H1 (cell line): ENCODE measurements around the gene IQGAP1. TPM values are rescaled to one million over a fixed set of nuclear protein-coding genes. Genes with fewer than 3 reads are reported as not detected.

Source experiments
- CTCF ChIA-PET: fragments of 300-600 bp; sonication (Branson Sonifier 250); formaldehyde crosslinking; loops from one replicate; lab custom pipeline; 2021; ENCODE audit not compliant: partially characterized antibody; lab: Charles Lee
- POLR2A ChIA-PET: fragments of 300-600 bp; sonication (Branson Sonifier 250); formaldehyde crosslinking; loops from one replicate; lab custom pipeline; 2021; ENCODE audit warnings: inconsistent platforms; ENCODE audit not compliant: partially characterized antibody; lab: Charles Lee
- DNase-seq, 2 experiments: peaks; one replicate each; pipeline versions ENCODE4 v3.0.0 to v3.0.0-alpha.2; 2010 to 2022; ENCODE audit warnings: low spot score in 2 of 2, low read depth in 1 of 2, mixed read lengths in 1 of 2
- FAIRE-seq: peaks from 2 replicates; lab custom pipeline; 2011; peaks lifted over from hg19 to GRCh38; lab: Jason Lieb, UNC
- H2AFZ ChIP-seq: 2 replicates; pipeline ENCODE4 v1.8.1; 2012; ENCODE audit warnings: low read length, inconsistent platforms
- H2AK5ac ChIP-seq: 2 replicates; pipeline ENCODE4 v1.6.1; 2013; ENCODE audit warnings: low read depth, low read length
- H2BK120ac ChIP-seq: replicated peaks from 2 replicates; pipeline ENCODE3; 2013; ENCODE audit warnings: low read depth, low read length, inconsistent platforms
- H2BK12ac ChIP-seq: 2 replicates; pipeline ENCODE4 v1.6.1; 2013; ENCODE audit warnings: low read depth, low read length
- H2BK15ac ChIP-seq: 2 replicates; pipeline ENCODE4 v1.6.1; 2013; ENCODE audit warnings: low read length
- H2BK20ac ChIP-seq: 2 replicates; pipeline ENCODE4 v1.6.1; 2013; ENCODE audit warnings: low read length
- H2BK5ac ChIP-seq: 2 replicates; pipeline ENCODE4 v1.6.1; 2013; ENCODE audit warnings: low read depth, low read length
- H3K14ac ChIP-seq: 2 replicates; pipeline ENCODE4 v1.6.1; 2013; ENCODE audit warnings: inconsistent platforms; ENCODE audit not compliant: insufficient read length
- H3K18ac ChIP-seq: 2 replicates; pipeline ENCODE4 v1.6.1; 2013; ENCODE audit warnings: low read length; ENCODE audit errors: extremely low read depth
- H3K23ac ChIP-seq: 2 replicates; pipeline ENCODE4 v1.6.1; 2013; ENCODE audit warnings: inconsistent platforms; ENCODE audit not compliant: insufficient read length
- H3K23me2 ChIP-seq: 2 replicates; pipeline ENCODE4 v1.6.1; 2013; ENCODE audit warnings: low read depth, low read length
- H3K27ac ChIP-seq: 2 replicates; pipeline ENCODE4 v1.6.1; 2011; ENCODE audit warnings: low read depth, low read length, inconsistent platforms
- H3K27me3 ChIP-seq, 4 experiments: replicated peaks in 1 of 4; 1 replicate in 1 of 4; 2 replicates in 3 of 4; pipeline versions ENCODE4 v1.6.1 to v1.8.1; 2011 to 2013; ENCODE audit warnings: low read length in 3 of 4, mild to moderate bottlenecking in 3 of 4, inconsistent platforms in 2 of 4, mixed read lengths in 2 of 4, moderate library complexity in 1 of 4; ENCODE audit not compliant: control insufficient read depth in 3 of 4, insufficient read depth in 3 of 4; ENCODE audit errors: extremely low read depth in 1 of 4
- H3K36me3 ChIP-seq, 4 experiments: 2 replicates each; pipeline versions ENCODE4 v1.6.1 to v1.8.1; 2011 to 2013; ENCODE audit warnings: mild to moderate bottlenecking in 4 of 4, low read length in 3 of 4, moderate library complexity in 2 of 4, control low read depth in 1 of 4, inconsistent platforms in 1 of 4; ENCODE audit not compliant: insufficient read depth in 4 of 4, control insufficient read depth in 2 of 4
- H3K4ac ChIP-seq: replicated peaks from 2 replicates; pipeline ENCODE3; 2013; ENCODE audit warnings: low read length, low read depth, mixed read lengths, inconsistent platforms; ENCODE audit not compliant: insufficient read length
- H3K4me1 ChIP-seq, 4 experiments: replicated peaks in 1 of 4; 1 replicate in 1 of 4; 2 replicates in 3 of 4; pipeline versions ENCODE4 v1.6.1 to v1.8.1; 2011 to 2013; ENCODE audit warnings: low read length in 3 of 4, inconsistent platforms in 2 of 4, mixed read lengths in 1 of 4; ENCODE audit not compliant: insufficient read depth in 4 of 4, control insufficient read depth in 3 of 4
- H3K4me2 ChIP-seq, 2 experiments: 2 replicates each; pipeline versions ENCODE4 v1.6.1 to v1.8.1; 2011 to 2013; ENCODE audit warnings: low read depth in 2 of 2, low read length in 2 of 2, control low read depth in 1 of 2, inconsistent platforms in 1 of 2, mild to moderate bottlenecking in 1 of 2; ENCODE audit not compliant: insufficient read depth in 1 of 2
- H3K4me3 ChIP-seq, 4 experiments: fragments of 200-600, 300-600 bp in 1 of 4; sonication (generic), shearing (Covaris generic), sonication (Bioruptor Twin) in 1 of 4; 2 replicates each; pipeline versions ENCODE4 v1.5.1 to v1.8.1; 2011 to 2016; ENCODE audit warnings: low read length in 4 of 4, low read depth in 3 of 4, control low read depth in 2 of 4, inconsistent platforms in 2 of 4, mild to moderate bottlenecking in 2 of 4, mixed read lengths in 1 of 4, moderate library complexity in 1 of 4; ENCODE audit not compliant: insufficient read depth in 2 of 4; ENCODE audit errors: extremely low read depth in 1 of 4
- H3K56ac ChIP-seq: replicated peaks from 2 replicates; pipeline ENCODE3; 2013; ENCODE audit warnings: low read depth, mild to moderate bottlenecking, mixed read lengths, low read length, inconsistent platforms; ENCODE audit not compliant: insufficient read length
- H3K79me1 ChIP-seq: 2 replicates; pipeline ENCODE4 v1.6.1; 2013; ENCODE audit warnings: low read depth, low read length, control low read depth
- H3K79me2 ChIP-seq, 2 experiments: 2 replicates each; pipeline versions ENCODE4 v1.6.1 to v1.8.1; 2012 to 2013; ENCODE audit warnings: low read length in 2 of 2, mild to moderate bottlenecking in 2 of 2, inconsistent platforms in 1 of 2; ENCODE audit not compliant: insufficient read depth in 2 of 2, control insufficient read depth in 1 of 2
- H3K9ac ChIP-seq, 4 experiments: replicated peaks in 1 of 4; 1 replicate in 1 of 4; 2 replicates in 3 of 4; pipeline versions ENCODE4 v1.6.1 to v1.8.1; 2011 to 2013; ENCODE audit warnings: low read depth in 3 of 4, low read length in 3 of 4, control low read depth in 2 of 4, mild to moderate bottlenecking in 2 of 4, moderate library complexity in 2 of 4, inconsistent platforms in 1 of 4; ENCODE audit errors: extremely low read depth in 1 of 4
- H3K9me3 ChIP-seq, 2 experiments: 2 replicates each; pipeline versions ENCODE4 v1.6.1 to v1.8.1; 2012 to 2013; ENCODE audit warnings: mild to moderate bottlenecking in 2 of 2, moderate library complexity in 2 of 2, control low read depth in 1 of 2, inconsistent platforms in 1 of 2, low read depth in 1 of 2, low read length in 1 of 2, mixed read lengths in 1 of 2; ENCODE audit not compliant: insufficient read depth in 2 of 2
- H4K20me1 ChIP-seq, 2 experiments: replicated peaks in 1 of 2; 2 replicates each; pipeline versions ENCODE3 to v1.8.1; 2011 to 2013; ENCODE audit warnings: inconsistent platforms in 2 of 2, low read length in 2 of 2, mild to moderate bottlenecking in 1 of 2; ENCODE audit not compliant: insufficient read depth in 2 of 2, control insufficient read depth in 1 of 2
- H4K5ac ChIP-seq: 2 replicates; pipeline ENCODE4 v1.6.1; 2013; ENCODE audit warnings: low read length, low read depth, mixed read lengths, inconsistent platforms; ENCODE audit not compliant: insufficient read length
- H4K8ac ChIP-seq: 2 replicates; pipeline ENCODE4 v1.8.0; 2013; ENCODE audit warnings: mild to moderate bottlenecking, moderate library complexity, low read length, inconsistent platforms; ENCODE audit not compliant: insufficient read depth; ENCODE audit errors: extremely low read depth
- H4K91ac ChIP-seq: replicated peaks from 2 replicates; pipeline ENCODE3; 2013; ENCODE audit warnings: low read length, mixed read lengths, inconsistent platforms; ENCODE audit not compliant: insufficient read length
- ATF2 ChIP-seq: IDR thresholded peaks from 2 replicates; pipeline ENCODE4 v1.6.1; 2012; ENCODE audit warnings: low read length, inconsistent platforms
- BCL11A ChIP-seq, 2 experiments: IDR thresholded peaks; one replicate each; pipeline ENCODE4 v1.6.1; 2011; ENCODE audit warnings: low read depth in 2 of 2, low read length in 2 of 2, mild to moderate bottlenecking in 2 of 2
- BRCA1 ChIP-seq: IDR thresholded peaks from 2 replicates; pipeline ENCODE4 v1.6.1; 2012; ENCODE audit warnings: low read depth, low read length, improper control_type of control experiment
- GABPA ChIP-seq: IDR thresholded peaks from 2 replicates; pipeline ENCODE4 v1.6.1; 2011; ENCODE audit warnings: mild to moderate bottlenecking, low read length, moderate library complexity, borderline replicate concordance; ENCODE audit not compliant: insufficient read depth
- KDM1A ChIP-seq: fragments of 200-600, 300-600 bp; sonication (generic); IDR thresholded peaks from 2 replicates; pipeline ENCODE4 v1.7.1; 2016; ENCODE audit warnings: mild to moderate bottlenecking, low read length, borderline replicate concordance
- MAX ChIP-seq: IDR thresholded peaks from 2 replicates; pipeline ENCODE4 v1.6.1; 2012; ENCODE audit warnings: inconsistent platforms
- RBBP5 ChIP-seq: IDR thresholded peaks from 2 replicates; pipeline ENCODE4 v1.7.1; 2012; ENCODE audit warnings: low read depth, mild to moderate bottlenecking, inconsistent platforms, low read length, moderate library complexity, borderline replicate concordance
- SIRT6 ChIP-seq: IDR thresholded peaks from one replicate; pipeline ENCODE4 v1.7.1; 2012; ENCODE audit warnings: low read length, inconsistent platforms
- SP4 ChIP-seq: IDR thresholded peaks from 2 replicates; pipeline ENCODE4 v1.6.1; 2012; ENCODE audit warnings: low read length, inconsistent platforms
- TAF7 ChIP-seq: optimal IDR thresholded peaks from 2 replicates; pipeline ENCODE3; 2011; ENCODE audit warnings: low read depth, mild to moderate bottlenecking, inconsistent platforms, low read length, moderate library complexity, borderline replicate concordance
- YY1 ChIP-seq: IDR thresholded peaks from 2 replicates; pipeline ENCODE4 v1.6.1; 2011; ENCODE audit warnings: low read depth, mild to moderate bottlenecking, low read length
- WGBS, 2 experiments: shearing (Covaris generic) in 1 of 2; methylation state at CpG; one replicate each; pipeline versions ENCODE4 v1.1.6 to v1.1.7; 2013 to 2015; ENCODE audit warnings: low lambda C conversion rate in 2 of 2, mixed read lengths in 2 of 2, inconsistent platforms in 1 of 2, low coverage in 1 of 2, missing lambda C conversion rate in 1 of 2; ENCODE audit not compliant: insufficient replicate concordance in 2 of 2, insufficient coverage in 1 of 2, insufficient read length in 1 of 2; ENCODE audit errors: extremely low coverage in 1 of 2, missing lambda C conversion rate in 1 of 2; 5-methylcytosine and 5-hydroxymethylcytosine counted together
- polyA plus RNA-seq, 7 experiments: library from polyadenylated mRNA; depleted of rRNA in 3 of 7; stranded (reverse) in 5 of 7; unstranded in 2 of 7; fragments of >200 nt in 5 of 7; fragments of 200-250 nt in 2 of 7; gene quantifications; 1 replicate in 5 of 7; 2 replicates in 1 of 7; 4 replicates in 1 of 7; pipeline versions ENCODE4 v1.2.1 to v1.2.3, GENCODE V29; 2011 to 2013; ENCODE audit warnings: missing spikeins in 2 of 7, mixed read lengths in 2 of 7
- total RNA-seq: library from RNA; stranded (reverse); fragmentation: NEBNext Ultra II Directional; extraction: Animal tissue kit (Norgen Biotek cat#: 25700); gene quantifications from 2 replicates; pipeline ENCODE4 v1.2.1, GENCODE V29; 2021

Gene IQGAP1
- total and polyA plus RNA-seq, 2 of the 8 experiments (the other 6 are each of a cell fraction or from before 2014, with no cell fraction given) = 56.0 to 138 TPM

GRCh38 chr15:90465930-90466567 is 78.0 kb downstream of the IQGAP1 start:
- Histone ChIP-seq H3K18ac (no peak overlapping the region), H3K4me1 (no peaks in the 10 kb centered on the region), H3K36me3 (peaks cover 0 to 19% (median 10%) of the 10 kb centered on the region in 4 experiments; a peak in 5 of 8 replicates), H3K56ac (no peak overlapping the region), H2AK5ac (no peak overlapping the region), H3K79me1 (peaks cover 2% of the 10 kb centered on the region; the same call in 1 of the 2 replicates), H2BK15ac (no peak overlapping the region), H2BK120ac (no peak overlapping the region), H4K20me1 (peaks cover 0 to 2% of the 10 kb centered on the region in 2 experiments), H3K9ac (no peak overlapping the region), H4K5ac (no peak overlapping the region), H3K14ac (no peak overlapping the region), H3K4ac (no peak overlapping the region), H3K27ac (no peak overlapping the region), H4K8ac (no peak overlapping the region), H4K91ac (no peak overlapping the region), H3K23ac (no peak overlapping the region), H2AFZ (no peak overlapping the region), H3K23me2 (no peaks in the 10 kb centered on the region), H3K9me3 (no peaks in the 10 kb centered on the region), H3K79me2 (no peaks in the 10 kb centered on the region), H3K4me3 (no peak overlapping the region), H3K4me2 (no peak overlapping the region), H2BK20ac (no peak overlapping the region), H2BK5ac (no peak overlapping the region), H2BK12ac (no peak overlapping the region), H3K27me3 (no peaks in the 10 kb centered on the region)
- DNase-seq = no peak
- ChIA-PET POLR2A (interaction anchor here (1.6 kb wide), 1 partner anchor 15 kb away, joined by 4 read pairs; no protein-coding TSS in a partner anchor), CTCF (interaction anchor here (0.7 to 4.8 kb wide), 10 partner anchors 9 to 420 kb away, joined by 3 to 21 read pairs (median 4); no protein-coding TSS in a partner anchor)
- no peak for FAIRE-seq
- 96% methylated on average over 3 of the region's 3 CpGs; no CpG with 5 or more reads in 1 of the 2 experiments for WGBS, 2 experiments
- TF ChIP-seq KDM1A (no peak), ATF2 (no peak), SIRT6 (no peak), MAX (no peak), TAF7 (no peak), SP4 (no peak), RBBP5 (no peak), BCL11A (IDR thresholded peaks at IDR 0.05; ENCODE audit: low read depth in 2 of 2, low read length in 2 of 2) (no peak), GABPA (no peak), YY1 (no peak), BRCA1 (no peak)
